Measurements from ENCODE around the gene PARD3.

PARD3 gene

DNA sequence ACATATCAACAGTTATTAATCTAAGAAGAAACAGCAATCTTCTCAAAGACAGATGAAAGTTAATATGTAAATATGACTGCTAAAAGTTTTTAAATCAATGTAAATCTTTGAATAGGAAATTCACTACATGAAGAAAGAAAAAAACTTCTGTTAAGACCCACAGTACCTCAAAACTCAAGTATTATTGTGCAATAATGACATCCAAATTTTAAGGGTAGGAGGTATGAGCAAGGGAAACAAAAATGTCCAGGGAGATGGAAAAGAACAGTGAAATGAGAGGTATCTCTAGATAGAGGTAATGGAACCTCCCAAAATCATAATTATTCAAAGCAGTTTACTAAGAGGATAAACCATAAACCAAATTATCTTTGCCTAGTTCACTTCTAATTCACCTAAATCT lies 436.8 kb downstream of the PARD3 start:
- H3K4me1 ChIP-seq (ENCODE audit: control insufficient read depth, insufficient read depth, low read length) = no peaks in the 10 kb centered on the region
- no peak overlapping the region for H3K4me3 ChIP-seq (ENCODE audit: insufficient read depth, low read depth, low read length)
- H3K9me3 ChIP-seq (ENCODE audit: control insufficient read depth, low read length) = no peaks in the 10 kb centered on the region
- no peaks in the 10 kb centered on the region for H3K36me3 ChIP-seq (ENCODE audit: control insufficient read depth, insufficient read depth, low read length)
- no peak overlapping the region for H3K27ac ChIP-seq (ENCODE audit: insufficient read depth, low read depth, low read length, poor library complexity, severe bottlenecking)
- no peaks in the 10 kb centered on the region for H3K27me3 ChIP-seq (ENCODE audit: control insufficient read depth, insufficient read depth, low read length, poor library complexity, severe bottlenecking)

DNA sequence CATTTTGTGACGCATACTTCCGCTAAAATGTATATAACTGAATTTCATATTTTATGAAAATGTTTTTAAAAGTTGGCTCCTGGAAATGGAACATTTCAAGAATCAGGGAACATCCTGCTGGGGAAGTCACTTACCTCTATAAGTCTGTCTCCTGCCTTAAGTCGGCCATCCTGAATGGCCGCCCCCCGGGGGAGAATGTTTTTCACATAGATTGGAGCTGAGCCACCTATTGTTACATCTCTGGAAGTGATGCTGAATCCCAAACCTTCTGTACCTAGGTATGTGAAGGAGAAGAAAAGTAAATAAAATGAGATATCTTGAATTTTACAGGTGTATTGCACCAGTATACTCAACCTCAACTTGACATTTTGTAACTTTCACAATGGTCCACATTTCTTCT lies 437.3 kb downstream of the PARD3 start:
- H3K27ac ChIP-seq (ENCODE audit: insufficient read depth, low read depth, low read length, poor library complexity, severe bottlenecking) = no peak overlapping the region
- no peaks in the 10 kb centered on the region for H3K9me3 ChIP-seq (ENCODE audit: control insufficient read depth, low read length)
- no peaks in the 10 kb centered on the region for H3K4me1 ChIP-seq (ENCODE audit: control insufficient read depth, insufficient read depth, low read length)
- H3K36me3 ChIP-seq (ENCODE audit: control insufficient read depth, insufficient read depth, low read length) = no peaks in the 10 kb centered on the region
- no peaks in the 10 kb centered on the region for H3K27me3 ChIP-seq (ENCODE audit: control insufficient read depth, insufficient read depth, low read length, poor library complexity, severe bottlenecking)
- WGBS, 2 experiments = 81 to 83% methylated on average over 3 of the region's 5 CpGs
- no peak overlapping the region for H3K4me3 ChIP-seq (ENCODE audit: insufficient read depth, low read depth, low read length)

DNA sequence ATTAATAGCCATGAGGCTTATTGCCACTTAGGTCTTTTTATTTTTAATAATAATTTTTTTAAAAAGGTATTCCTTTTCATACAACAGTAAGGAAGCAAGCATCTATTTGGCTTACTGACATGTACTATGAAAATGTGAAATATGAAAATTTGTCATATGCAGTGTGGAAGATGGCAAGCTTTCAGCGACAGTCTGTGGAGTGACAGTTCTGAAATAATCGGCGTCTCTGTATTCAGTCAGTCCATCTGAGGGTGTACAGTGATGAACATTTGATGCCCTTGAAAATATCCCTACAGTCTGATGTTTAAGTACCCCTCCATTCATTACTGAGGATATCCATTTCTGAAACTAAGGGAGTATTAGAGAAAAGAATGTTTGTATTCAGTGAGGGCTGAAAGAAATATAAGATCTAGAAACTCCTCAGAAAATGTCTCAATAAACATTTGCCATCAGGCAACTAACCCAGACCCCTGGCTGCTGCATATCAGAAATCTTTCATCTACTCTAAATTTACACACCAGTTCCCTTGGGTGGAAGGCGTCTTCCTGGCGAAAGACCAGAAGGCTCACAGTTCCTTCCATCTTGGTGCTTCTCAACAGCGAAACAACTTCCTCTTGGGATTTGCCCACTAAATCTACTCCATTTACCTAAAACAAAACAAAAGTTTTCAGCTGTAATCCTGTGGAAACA lies 440.6 kb downstream of the PARD3 start:
- Histone ChIP-seq H3K27ac (ENCODE audit: insufficient read depth, low read depth, low read length, poor library complexity, severe bottlenecking) (no peak overlapping the region), H3K36me3 (ENCODE audit: control insufficient read depth, insufficient read depth, low read length) (no peaks in the 10 kb centered on the region), H3K9me3 (ENCODE audit: control insufficient read depth, low read length) (no peaks in the 10 kb centered on the region), H3K27me3 (ENCODE audit: control insufficient read depth, insufficient read depth, low read length, poor library complexity, severe bottlenecking) (no peaks in the 10 kb centered on the region), H3K4me3 (ENCODE audit: insufficient read depth, low read depth, low read length) (no peak overlapping the region), H3K4me1 (ENCODE audit: control insufficient read depth, insufficient read depth, low read length) (no peaks in the 10 kb centered on the region)
- 93 to 96% methylated on average over 6 of the region's 6 CpGs for WGBS, 2 experiments

DNA sequence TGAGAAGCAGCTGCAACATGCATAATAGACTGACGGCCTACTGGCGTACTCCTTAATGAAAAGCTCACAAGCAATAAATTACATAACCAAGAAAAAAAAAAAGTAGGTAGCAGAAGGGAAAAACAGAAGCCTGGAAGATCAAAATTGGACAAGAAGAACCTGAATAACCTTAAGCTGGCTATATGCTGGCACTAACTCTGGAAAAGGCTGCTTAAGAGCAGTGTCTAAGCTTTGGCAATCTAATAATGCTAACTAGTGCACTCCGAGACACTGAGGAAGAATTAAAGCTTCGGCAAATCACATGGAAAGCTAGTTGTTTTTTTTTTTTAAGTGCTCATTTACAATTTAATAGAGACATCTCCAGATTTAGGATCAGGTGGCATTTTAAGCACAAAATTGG lies 441.9 kb downstream of the PARD3 start:
- 90 to 96% methylated on average over 1 to 3 of the region's 4 CpGs for WGBS, 2 experiments
- no peak overlapping the region for H3K27ac ChIP-seq (ENCODE audit: insufficient read depth, low read depth, low read length, poor library complexity, severe bottlenecking)

DNA sequence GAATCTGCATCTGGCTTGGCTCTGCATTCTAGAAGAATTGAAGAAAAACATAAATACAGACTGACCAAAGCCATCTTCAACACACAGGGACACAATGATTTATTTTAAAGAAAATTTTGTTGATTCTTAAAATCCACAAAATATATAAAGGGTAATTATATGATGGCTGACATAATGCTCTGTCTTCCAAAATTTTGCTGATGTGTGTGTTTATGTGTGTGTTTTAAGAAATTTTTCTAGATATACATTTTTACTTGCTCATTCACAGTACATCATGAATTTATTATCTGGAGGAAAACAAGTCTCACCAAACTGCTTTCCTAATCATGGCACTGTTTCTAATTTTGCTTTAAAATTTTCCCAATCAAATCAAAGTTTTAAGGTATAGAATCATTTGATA lies 442.6 kb downstream of the PARD3 start:
- Histone ChIP-seq H3K27me3 (ENCODE audit: control insufficient read depth, insufficient read depth, low read length, poor library complexity, severe bottlenecking) (no peaks in the 10 kb centered on the region), H3K36me3 (ENCODE audit: control insufficient read depth, insufficient read depth, low read length) (no peaks in the 10 kb centered on the region), H3K27ac (ENCODE audit: insufficient read depth, low read depth, low read length, poor library complexity, severe bottlenecking) (no peak overlapping the region), H3K4me1 (ENCODE audit: control insufficient read depth, insufficient read depth, low read length) (no peaks in the 10 kb centered on the region), H3K9me3 (ENCODE audit: control insufficient read depth, low read length) (no peaks in the 10 kb centered on the region), H3K4me3 (ENCODE audit: insufficient read depth, low read depth, low read length) (no peak overlapping the region)

More for the DNA sequence above, 441.9 kb downstream of the PARD3 start:
- Histone ChIP-seq H3K4me3 (ENCODE audit: insufficient read depth, low read depth, low read length) (no peak overlapping the region), H3K4me1 (ENCODE audit: control insufficient read depth, insufficient read depth, low read length) (no peaks in the 10 kb centered on the region), H3K27me3 (ENCODE audit: control insufficient read depth, insufficient read depth, low read length, poor library complexity, severe bottlenecking) (no peaks in the 10 kb centered on the region), H3K9me3 (ENCODE audit: control insufficient read depth, low read length) (no peaks in the 10 kb centered on the region), H3K36me3 (ENCODE audit: control insufficient read depth, insufficient read depth, low read length) (no peaks in the 10 kb centered on the region)

DNA sequence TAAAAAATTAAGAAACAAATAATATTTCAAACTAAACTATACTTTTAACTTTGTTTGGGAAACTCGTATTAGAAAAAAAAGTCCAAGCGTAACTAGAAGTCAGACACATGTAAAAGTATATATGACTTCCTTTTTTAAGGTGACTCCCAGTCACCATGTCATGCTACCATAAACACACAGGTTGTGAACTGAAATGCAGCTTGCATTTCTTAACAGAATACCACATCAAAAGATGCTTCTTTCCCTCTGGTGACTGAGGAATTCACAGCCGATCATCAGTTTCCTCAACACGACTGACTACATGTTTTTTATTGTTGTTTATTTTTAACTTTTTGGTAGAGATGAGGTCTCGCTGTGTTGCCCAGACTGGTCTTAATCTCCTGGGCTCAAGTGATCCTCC lies 445.0 kb downstream of the PARD3 start:
- no peak overlapping the region for H3K27ac ChIP-seq (ENCODE audit: insufficient read depth, low read depth, low read length, poor library complexity, severe bottlenecking)
- H3K36me3 ChIP-seq (ENCODE audit: control insufficient read depth, insufficient read depth, low read length) = no peaks in the 10 kb centered on the region
- no peaks in the 10 kb centered on the region for H3K27me3 ChIP-seq (ENCODE audit: control insufficient read depth, insufficient read depth, low read length, poor library complexity, severe bottlenecking)
- 94 to 100% methylated on average over 4 to 5 of the region's 5 CpGs for WGBS, 2 experiments
- no peak overlapping the region for H3K4me3 ChIP-seq (ENCODE audit: insufficient read depth, low read depth, low read length)
- no peaks in the 10 kb centered on the region for H3K4me1 ChIP-seq (ENCODE audit: control insufficient read depth, insufficient read depth, low read length)
- no peaks in the 10 kb centered on the region for H3K9me3 ChIP-seq (ENCODE audit: control insufficient read depth, low read length)

DNA sequence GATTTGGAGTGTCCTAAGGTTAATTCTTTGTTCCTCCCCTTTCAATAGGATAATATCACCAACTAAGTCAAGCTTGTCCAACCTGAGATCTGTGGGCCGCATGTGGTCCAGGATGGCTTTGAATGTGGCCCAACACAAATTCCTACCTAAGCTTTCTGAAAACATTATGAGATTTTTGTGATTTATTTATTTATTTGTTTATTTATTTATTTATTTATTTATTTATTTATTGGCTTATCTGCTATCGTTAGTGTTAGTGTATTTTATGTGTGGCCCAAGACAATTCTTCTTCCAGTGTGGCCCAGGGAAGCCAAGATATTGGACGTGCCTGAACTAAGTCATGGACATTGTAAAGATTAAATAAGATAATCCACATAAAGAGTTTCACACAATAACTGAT lies 446.0 kb downstream of the PARD3 start:
- 92 to 100% methylated on average over 2 to 3 of the region's 3 CpGs for WGBS, 2 experiments
- Histone ChIP-seq H3K36me3 (ENCODE audit: control insufficient read depth, insufficient read depth, low read length) (no peaks in the 10 kb centered on the region), H3K4me1 (ENCODE audit: control insufficient read depth, insufficient read depth, low read length) (no peaks in the 10 kb centered on the region), H3K27ac (ENCODE audit: insufficient read depth, low read depth, low read length, poor library complexity, severe bottlenecking) (no peak overlapping the region), H3K9me3 (ENCODE audit: control insufficient read depth, low read length) (no peaks in the 10 kb centered on the region), H3K27me3 (ENCODE audit: control insufficient read depth, insufficient read depth, low read length, poor library complexity, severe bottlenecking) (no peaks in the 10 kb centered on the region), H3K4me3 (ENCODE audit: insufficient read depth, low read depth, low read length) (no peak overlapping the region)

DNA sequence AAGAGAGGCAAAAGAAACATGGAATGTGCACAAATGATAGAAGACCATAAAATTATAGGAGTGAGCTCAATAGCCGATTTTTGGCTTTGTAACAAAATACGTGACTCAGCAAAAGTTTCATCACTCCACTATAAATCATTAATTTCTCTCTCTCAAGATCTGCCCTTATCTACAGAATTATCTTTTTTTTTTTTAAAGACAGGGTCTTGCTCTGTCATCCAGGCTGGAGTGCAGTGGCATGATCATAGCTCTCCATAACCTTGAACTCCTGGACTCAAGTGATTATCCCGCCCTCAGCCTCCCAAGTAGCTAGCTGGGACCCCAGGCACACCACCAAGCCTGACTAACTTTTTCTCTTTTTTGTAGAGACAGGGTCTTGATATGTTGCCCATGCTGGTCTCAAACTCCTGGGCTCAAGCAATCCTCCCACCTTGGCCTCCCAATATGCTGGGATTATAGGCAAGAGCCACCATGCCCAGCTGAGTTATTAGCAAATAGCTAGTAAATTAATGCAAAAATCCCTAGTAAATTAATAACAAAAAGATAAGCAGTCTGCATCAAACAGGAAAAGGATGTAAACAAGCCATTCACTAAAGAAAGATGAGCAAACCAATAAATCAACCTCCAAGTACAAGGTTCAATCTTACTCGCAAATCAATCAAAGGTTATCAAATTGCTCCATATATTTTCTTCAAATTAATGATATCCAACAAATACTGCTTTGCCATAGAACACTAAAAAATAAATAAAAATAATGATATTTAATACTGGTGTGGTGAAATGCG lies 450.7 kb downstream of the PARD3 start:
- no peaks in the 10 kb centered on the region for H3K27me3 ChIP-seq (ENCODE audit: control insufficient read depth, insufficient read depth, low read length, poor library complexity, severe bottlenecking)
- WGBS, 2 experiments = 92 to 96% methylated on average over 4 to 5 of the region's 5 CpGs
- no peak overlapping the region for H3K27ac ChIP-seq (ENCODE audit: insufficient read depth, low read depth, low read length, poor library complexity, severe bottlenecking)
- no peaks in the 10 kb centered on the region for H3K9me3 ChIP-seq (ENCODE audit: control insufficient read depth, low read length)
- H3K4me1 ChIP-seq (ENCODE audit: control insufficient read depth, insufficient read depth, low read length) = no peaks in the 10 kb centered on the region
- no peak overlapping the region for H3K4me3 ChIP-seq (ENCODE audit: insufficient read depth, low read depth, low read length)
- no peaks in the 10 kb centered on the region for H3K36me3 ChIP-seq (ENCODE audit: control insufficient read depth, insufficient read depth, low read length)

DNA sequence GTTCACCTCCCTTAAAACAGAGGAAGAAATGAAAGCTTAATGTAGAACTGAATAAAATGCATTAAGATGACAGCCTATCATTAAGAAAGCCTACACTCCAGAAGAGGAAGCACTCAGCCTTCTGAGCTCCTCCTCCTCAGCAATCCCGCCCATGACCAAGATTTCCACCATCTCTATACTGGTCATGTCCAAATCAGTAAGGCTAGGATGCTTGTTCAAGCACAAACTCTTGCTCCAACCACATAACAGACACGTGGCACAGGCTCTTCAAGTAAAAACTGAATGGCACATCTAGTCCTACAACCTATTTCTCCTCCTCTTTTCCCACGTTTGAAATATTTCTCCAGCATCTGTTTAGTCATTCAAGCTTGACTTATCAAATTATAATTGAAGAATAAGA lies 454.1 kb downstream of the PARD3 start:
- Histone ChIP-seq H3K4me1 (ENCODE audit: control insufficient read depth, insufficient read depth, low read length) (no peaks in the 10 kb centered on the region), H3K9me3 (ENCODE audit: control insufficient read depth, low read length) (no peaks in the 10 kb centered on the region), H3K27ac (ENCODE audit: insufficient read depth, low read depth, low read length, poor library complexity, severe bottlenecking) (no peak overlapping the region), H3K4me3 (ENCODE audit: insufficient read depth, low read depth, low read length) (no peak overlapping the region), H3K36me3 (ENCODE audit: control insufficient read depth, insufficient read depth, low read length) (no peaks in the 10 kb centered on the region), H3K27me3 (ENCODE audit: control insufficient read depth, insufficient read depth, low read length, poor library complexity, severe bottlenecking) (no peaks in the 10 kb centered on the region)
- WGBS, 2 experiments = 84 to 86% methylated on average over 3 of the region's 3 CpGs

DNA sequence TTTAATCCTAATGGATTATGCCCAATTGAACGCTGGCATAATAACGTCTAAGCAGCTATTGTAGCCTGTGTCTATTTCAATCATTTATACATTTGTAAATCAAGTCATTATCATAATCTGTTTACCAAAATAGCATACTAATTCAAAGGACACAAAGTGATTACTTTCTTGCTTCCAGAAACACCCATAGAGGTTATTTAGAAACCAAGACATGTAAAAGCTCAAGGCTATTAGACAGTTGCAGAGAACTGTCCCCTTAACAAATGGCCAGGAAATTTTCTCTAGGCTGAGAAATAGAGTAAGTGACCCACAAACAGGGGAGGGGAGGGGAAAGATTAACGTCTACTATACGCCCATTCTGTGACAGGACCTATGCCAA lies 455.7 kb downstream of the PARD3 start:
- H3K36me3 ChIP-seq (ENCODE audit: control insufficient read depth, insufficient read depth, low read length) = no peaks in the 10 kb centered on the region
- no peaks in the 10 kb centered on the region for H3K4me1 ChIP-seq (ENCODE audit: control insufficient read depth, insufficient read depth, low read length)
- no peak overlapping the region for H3K27ac ChIP-seq (ENCODE audit: insufficient read depth, low read depth, low read length, poor library complexity, severe bottlenecking)
- H3K27me3 ChIP-seq (ENCODE audit: control insufficient read depth, insufficient read depth, low read length, poor library complexity, severe bottlenecking) = no peaks in the 10 kb centered on the region
- WGBS, 2 experiments = 91 to 94% methylated on average over 4 of the region's 4 CpGs
- H3K9me3 ChIP-seq (ENCODE audit: control insufficient read depth, low read length) = no peaks in the 10 kb centered on the region
- H3K4me3 ChIP-seq (ENCODE audit: insufficient read depth, low read depth, low read length) = no peak overlapping the region

Measured in ectodermal cell (in vitro differentiated cells).